GM10266 (cell line): ENCODE results near the gene RBMS3.

Experiments
- DNase-seq: peaks from one replicate; pipeline ENCODE4 v3.0.0; 2012; ENCODE audit errors: extremely low spot score
- TF ChIP-seq, protein P1 (sequence below): IDR thresholded peaks from 2 replicates; pipeline ENCODE4 v1.5.1; 2012; ENCODE audit warnings: mild to moderate bottlenecking, low read depth; ENCODE audit not compliant: control insufficient read depth, insufficient read depth; ENCODE audit errors: missing control alignments

RBMS3 gene

DNA sequence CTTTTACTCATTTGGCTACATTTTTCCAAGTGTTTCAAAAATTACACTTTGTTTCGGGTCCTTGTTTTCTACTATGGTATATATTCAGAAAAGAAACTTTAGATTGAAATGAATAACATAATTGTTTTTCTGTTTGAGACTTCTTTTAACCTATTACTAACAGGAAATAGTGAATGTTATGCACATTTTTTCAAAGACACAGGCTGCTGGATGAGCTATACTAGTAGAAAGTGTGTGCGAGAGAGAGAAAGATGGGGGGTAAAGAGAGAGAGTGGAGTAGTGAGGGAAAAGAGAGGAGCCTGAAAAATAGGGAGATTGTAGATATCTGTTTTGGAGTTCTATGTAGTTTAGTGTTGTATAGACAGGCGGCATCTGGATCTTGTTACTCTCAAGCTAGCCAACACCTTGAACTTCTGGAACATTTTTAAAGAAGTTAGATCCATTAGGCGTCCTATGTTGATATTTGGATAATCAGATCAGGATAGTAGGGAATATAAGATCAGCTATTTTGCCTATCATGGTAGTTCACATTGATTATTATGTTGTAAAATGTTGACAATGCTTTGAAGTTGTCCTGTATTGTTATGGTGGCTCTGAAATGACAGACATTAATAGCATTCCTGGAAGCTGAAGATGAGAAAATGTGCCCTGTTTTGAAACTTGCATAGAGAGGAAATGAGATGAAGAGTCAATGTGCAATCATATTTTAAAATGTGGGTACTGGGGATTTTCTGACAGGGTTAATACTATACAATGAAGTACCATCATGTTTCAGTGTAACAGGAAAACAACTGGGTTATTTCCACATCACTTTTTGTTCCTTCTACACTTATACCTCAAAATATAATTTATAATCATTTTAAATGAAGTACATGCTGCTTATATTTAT lies 2.6 kb downstream of the RBMS3 start:
- no peak for DNase-seq
- TF ChIP-seq, protein P1, sequence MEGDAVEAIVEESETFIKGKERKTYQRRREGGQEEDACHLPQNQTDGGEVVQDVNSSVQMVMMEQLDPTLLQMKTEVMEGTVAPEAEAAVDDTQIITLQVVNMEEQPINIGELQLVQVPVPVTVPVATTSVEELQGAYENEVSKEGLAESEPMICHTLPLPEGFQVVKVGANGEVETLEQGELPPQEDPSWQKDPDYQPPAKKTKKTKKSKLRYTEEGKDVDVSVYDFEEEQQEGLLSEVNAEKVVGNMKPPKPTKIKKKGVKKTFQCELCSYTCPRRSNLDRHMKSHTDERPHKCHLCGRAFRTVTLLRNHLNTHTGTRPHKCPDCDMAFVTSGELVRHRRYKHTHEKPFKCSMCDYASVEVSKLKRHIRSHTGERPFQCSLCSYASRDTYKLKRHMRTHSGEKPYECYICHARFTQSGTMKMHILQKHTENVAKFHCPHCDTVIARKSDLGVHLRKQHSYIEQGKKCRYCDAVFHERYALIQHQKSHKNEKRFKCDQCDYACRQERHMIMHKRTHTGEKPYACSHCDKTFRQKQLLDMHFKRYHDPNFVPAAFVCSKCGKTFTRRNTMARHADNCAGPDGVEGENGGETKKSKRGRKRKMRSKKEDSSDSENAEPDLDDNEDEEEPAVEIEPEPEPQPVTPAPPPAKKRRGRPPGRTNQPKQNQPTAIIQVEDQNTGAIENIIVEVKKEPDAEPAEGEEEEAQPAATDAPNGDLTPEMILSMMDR = no peak

- TF ChIP-seq, protein P1 = no peak
- no peak for DNase-seq
Measured at GRCh38 chr3:29284497-29284896, 3.6 kb downstream of the RBMS3 start.

GRCh38 chr3:29285471-29286071 lies 4.7 kb downstream of the RBMS3 start:
- DNase-seq = no peak
- TF ChIP-seq, protein P1 = no peak

- no peak for DNase-seq
- TF ChIP-seq, protein P1 = no peak
Measured at GRCh38 chr3:29286478-29287240, 5.8 kb downstream of the RBMS3 start.

- TF ChIP-seq, protein P1 = no peak
- DNase-seq = no peak
Measured at GRCh38 chr3:29290596-29290995, 9.7 kb downstream of the RBMS3 start.

GRCh38 chr3:29291260-29291981 lies 10.6 kb downstream of the RBMS3 start:
- TF ChIP-seq, protein P1 = no peak
- no peak for DNase-seq
